IPS DF 6.9 (cell line): ENCODE data around the gene RNU1-1.
"Not testable (repeated sequence)": the region's sequence is repeated elsewhere in the genome, so short reads cannot be mapped to it uniquely, and the experiment has no call there.

ENCODE experiments used
- DNase-seq: peaks from one replicate; pipeline ENCODE4 v3.0.0-alpha.2; 2013; ENCODE audit warnings: low read depth, low spot score
- H3K27ac ChIP-seq: one replicate; pipeline ENCODE4 v1.5.1; 2013; ENCODE audit warnings: low read length, control low read depth
- H3K27me3 ChIP-seq: 2 replicates; pipeline ENCODE4 v1.6.1; 2013; ENCODE audit warnings: mild to moderate bottlenecking, low read length; ENCODE audit not compliant: control insufficient read depth, insufficient read depth
- H3K36me3 ChIP-seq: 2 replicates; pipeline ENCODE4 v1.6.1; 2013; ENCODE audit warnings: low read length; ENCODE audit not compliant: control insufficient read depth, insufficient read depth
- H3K4me1 ChIP-seq: 2 replicates; pipeline ENCODE4 v1.6.1; 2013; ENCODE audit warnings: low read length; ENCODE audit not compliant: control insufficient read depth, insufficient read depth
- H3K4me3 ChIP-seq: 2 replicates; pipeline ENCODE4 v1.5.1; 2013; ENCODE audit warnings: mild to moderate bottlenecking, low read length
- H3K9me3 ChIP-seq: 2 replicates; pipeline ENCODE4 v1.6.1; 2013; ENCODE audit warnings: low read length, inconsistent platforms; ENCODE audit not compliant: control insufficient read depth, insufficient read depth
- WGBS: extraction: QIAGEN DNeasy Blood & Tissue Kit; methylation state at CpG from one replicate; pipeline ENCODE4 v1.1.7; 2013; ENCODE audit warnings: mixed read lengths, missing lambda C conversion rate; ENCODE audit not compliant: insufficient read length, insufficient coverage; 5-methylcytosine and 5-hydroxymethylcytosine counted together

Gene RNU1-1

DNA sequence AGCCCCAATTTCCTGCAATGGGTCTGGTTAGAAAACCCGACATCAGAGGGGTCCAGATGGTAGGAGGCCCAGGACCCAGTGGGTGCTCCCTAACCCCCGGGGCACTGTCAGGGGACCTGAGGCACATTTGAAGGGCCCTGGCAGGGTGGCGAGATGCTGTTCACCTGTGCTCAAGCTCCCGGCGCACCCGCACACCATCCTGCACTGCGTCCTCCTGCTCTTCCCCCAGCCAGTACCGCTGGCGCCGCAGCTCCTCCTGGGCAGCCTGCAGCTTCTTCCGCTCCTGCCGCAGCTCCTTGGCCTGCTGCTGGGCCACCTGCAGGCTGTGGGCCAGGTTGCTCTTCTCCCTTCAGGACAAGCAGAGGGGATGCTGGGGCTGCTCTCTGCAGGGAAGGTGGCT, 36.0 kb downstream of the RNU1-1 start:
- no peak overlapping the region for H3K27ac ChIP-seq
- no CpG with 5 or more reads among the region's 12 CpGs for WGBS
- no peaks in the 10 kb centered on the region for H3K9me3 ChIP-seq
- no peaks in the 10 kb centered on the region for H3K4me1 ChIP-seq
- H3K4me3 ChIP-seq = no peak overlapping the region
- no peak for DNase-seq
- H3K27me3 ChIP-seq = no peaks in the 10 kb centered on the region
- H3K36me3 ChIP-seq = peaks cover 18% of the 10 kb centered on the region

DNA sequence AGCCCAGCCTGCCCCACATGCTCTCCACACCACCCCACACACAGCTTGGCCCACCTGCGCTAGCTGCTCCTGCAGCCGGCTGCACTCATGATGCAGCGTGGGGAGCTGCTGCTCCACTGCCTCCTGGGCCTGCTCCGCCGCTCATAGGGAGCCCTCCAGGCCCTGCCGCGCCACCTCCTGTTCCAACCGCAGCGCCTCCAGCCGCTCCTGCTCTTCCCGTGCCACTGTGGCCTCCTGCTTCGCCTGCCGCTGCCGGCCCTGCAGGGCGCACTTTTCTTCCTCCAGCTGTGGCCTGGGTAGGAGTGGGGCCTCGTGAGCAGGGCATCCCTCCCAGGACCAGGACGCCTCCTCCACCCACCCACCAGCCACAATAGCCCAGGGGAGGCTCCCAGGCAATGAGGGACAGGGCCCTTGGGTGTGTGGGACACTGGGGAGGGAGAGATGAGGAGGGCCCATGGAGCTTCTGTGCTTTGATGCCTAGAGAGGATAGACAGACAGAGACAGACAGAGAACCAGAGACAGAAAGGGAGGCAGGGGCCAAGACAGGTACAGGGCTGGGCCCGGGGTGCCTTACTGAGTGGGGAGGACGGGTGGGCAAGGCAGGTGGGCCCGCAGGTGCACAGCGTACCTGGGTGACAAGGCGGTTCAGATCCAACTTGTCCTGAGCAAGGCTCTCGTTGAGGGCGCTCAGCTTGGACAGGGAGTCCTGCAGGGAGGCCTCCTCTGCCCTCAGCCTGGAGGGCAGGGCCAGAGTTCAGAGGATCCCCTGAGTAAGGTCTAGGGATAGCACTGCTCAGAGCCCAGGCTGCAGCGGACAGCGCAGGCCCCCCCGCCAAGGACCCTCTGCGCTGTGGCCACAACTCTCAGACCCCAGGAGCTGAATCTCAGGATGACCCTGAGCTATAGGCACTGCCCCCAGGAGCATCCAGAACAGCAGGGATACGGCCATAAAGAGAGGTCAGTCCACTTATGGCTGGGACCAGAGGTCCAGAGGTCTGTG, 38.0 kb downstream of the RNU1-1 start:
- H3K4me1 ChIP-seq, H3K9me3 ChIP-seq, H3K4me3 ChIP-seq, DNase-seq, H3K27ac ChIP-seq, H3K27me3 ChIP-seq: not testable (repeated sequence)
- H3K36me3 ChIP-seq = peaks cover 15% of the 10 kb centered on the region
- no CpG with 5 or more reads among the region's 29 CpGs for WGBS

DNA sequence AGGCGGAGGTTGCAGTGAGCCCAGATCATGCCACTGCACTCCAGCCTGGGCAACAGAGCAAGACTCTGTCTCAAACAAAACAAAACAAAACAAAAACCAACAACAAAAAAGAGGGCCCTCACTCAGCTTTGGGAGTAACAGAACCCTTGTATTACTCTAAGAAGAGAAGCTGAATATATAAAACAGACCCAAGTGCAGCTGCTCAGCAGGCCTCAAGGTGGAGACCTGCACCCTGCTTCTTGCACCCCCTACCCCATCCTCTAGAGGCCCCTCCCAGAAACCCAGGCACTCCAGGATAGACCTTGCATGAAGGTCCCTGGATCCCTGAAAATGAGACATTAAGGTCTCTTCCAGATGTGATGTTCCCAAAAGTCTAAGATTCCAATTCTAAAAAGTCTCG, 39.2 kb downstream of the RNU1-1 start:
- no CpG with 5 or more reads among the region's 2 CpGs for WGBS
- not testable (repeated sequence) for H3K4me3 ChIP-seq, H3K27me3 ChIP-seq, H3K27ac ChIP-seq, H3K4me1 ChIP-seq, DNase-seq, H3K9me3 ChIP-seq
- peaks cover 15% of the 10 kb centered on the region for H3K36me3 ChIP-seq

DNA sequence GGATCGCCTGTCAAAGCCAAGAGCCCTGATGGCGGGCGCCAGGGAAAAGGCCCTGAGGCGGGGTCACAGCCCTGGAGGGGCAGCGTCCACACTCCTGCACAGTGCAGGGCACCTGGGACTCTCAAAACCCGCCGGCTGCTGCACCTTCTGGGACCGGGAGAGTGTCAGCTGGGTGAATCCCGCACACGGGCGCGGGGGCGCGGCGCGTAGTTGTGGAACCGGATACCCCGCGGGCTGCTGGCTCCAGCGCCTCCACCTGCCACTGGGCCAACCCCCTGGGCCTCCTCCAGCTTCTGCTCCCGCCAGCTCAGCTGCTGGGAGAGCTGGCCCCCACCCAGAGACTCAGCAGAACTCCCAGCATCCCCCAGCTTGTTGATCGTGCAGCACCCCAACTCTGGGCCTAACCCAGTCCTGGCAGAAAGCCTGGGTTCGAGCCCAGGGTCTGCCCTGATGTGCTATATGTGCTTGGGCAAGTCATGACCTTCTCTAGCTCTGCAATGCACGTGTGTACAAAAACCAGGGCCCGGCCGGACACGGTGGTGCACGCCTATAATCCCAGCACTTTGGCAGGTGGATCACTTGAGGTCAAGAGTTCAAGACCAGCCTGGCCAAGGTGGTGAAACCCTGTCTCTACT, 39.8 kb downstream of the RNU1-1 start:
- DNase-seq = no peak
- Histone ChIP-seq H3K9me3 (no peaks in the 10 kb centered on the region), H3K36me3 (peaks cover 15% of the 10 kb centered on the region), H3K27me3 (no peaks in the 10 kb centered on the region), H3K4me3 (no peak overlapping the region), H3K4me1 (no peaks in the 10 kb centered on the region), H3K27ac (no peak overlapping the region)
- WGBS = no CpG with 5 or more reads among the region's 28 CpGs

DNA sequence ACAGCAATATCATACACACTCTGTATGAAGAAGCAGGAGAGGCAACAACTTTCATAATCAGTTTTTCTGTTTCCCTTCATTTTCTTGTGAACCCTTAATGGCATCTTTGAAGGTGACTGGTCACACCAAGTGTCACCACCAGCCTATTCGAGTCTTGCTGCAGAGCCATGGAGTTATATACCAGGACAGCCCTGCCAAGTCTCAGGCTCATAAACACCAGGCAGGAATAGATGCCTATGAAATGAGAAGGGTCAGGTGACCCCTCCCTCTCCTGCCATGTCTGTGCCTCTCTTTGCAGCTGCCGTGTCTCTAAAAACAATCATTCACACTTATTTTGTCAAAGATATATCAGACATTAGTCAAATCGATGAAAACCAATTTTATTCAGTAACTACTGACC, 45.5 kb downstream of the RNU1-1 start:
- DNase-seq = no peak
- Histone ChIP-seq H3K27me3 (no peaks in the 10 kb centered on the region), H3K36me3 (no peaks in the 10 kb centered on the region), H3K4me1 (no peaks in the 10 kb centered on the region), H3K4me3 (no peak overlapping the region), H3K9me3 (no peaks in the 10 kb centered on the region), H3K27ac (no peak overlapping the region)
- WGBS = no CpG with 5 or more reads among the region's 3 CpGs

DNA sequence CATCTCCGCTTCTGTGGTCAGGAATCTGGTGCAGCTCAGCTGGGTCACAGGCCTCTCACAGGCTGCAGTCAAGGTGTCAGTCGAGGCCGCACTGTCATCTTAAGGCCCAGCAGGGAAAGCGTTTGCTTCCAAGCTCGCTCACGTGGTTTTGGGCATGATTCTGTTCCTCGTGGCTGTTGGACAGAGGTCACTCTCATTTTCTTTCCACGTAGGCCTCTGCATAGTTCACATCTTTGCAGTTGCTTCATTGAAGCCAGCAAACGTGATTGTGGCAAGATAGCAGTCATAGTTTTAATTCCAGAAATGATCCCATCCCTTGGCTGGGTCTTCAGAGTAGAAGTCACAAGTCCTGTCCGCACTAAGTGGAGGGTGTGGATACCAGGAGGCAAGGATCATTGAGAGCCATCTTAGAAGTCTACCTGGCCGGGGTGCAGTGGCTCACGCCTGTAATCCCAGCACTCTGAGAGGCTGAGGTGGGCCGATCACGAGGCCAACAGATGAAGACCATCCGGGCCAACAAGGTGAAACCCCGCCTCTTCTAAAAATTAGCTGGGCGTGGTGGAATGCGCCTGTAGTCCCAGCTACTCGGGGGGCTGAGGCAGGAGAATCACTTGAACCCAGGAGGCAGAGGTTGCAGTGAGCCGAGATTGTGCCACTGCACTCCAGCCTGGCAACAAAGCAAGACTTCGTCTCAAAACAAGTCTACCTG, 49.0 kb downstream of the RNU1-1 start:
- H3K4me1 ChIP-seq = no peaks in the 10 kb centered on the region
- no peaks in the 10 kb centered on the region for H3K36me3 ChIP-seq
- WGBS = no CpG with 5 or more reads among the region's 21 CpGs
- H3K27ac ChIP-seq = no peak overlapping the region
- H3K4me3 ChIP-seq = no peak overlapping the region
- no peaks in the 10 kb centered on the region for H3K27me3 ChIP-seq
- H3K9me3 ChIP-seq = no peaks in the 10 kb centered on the region
- DNase-seq = no peak
